SK-N-MC (cell line): ENCODE data around the gene HNRNPH3.

ENCODE experiments used
- EZH2 ChIP-seq: fragments of 200-600 bp; sonication (generic); IDR thresholded peaks from one replicate; pipeline ENCODE4 v1.6.1; 2017; ENCODE audit warnings: antibody characterized with exemption
- POLR2AphosphoS5 ChIP-seq: IDR thresholded peaks from 2 replicates; pipeline ENCODE4 v1.6.1; 2012; ENCODE audit warnings: mild to moderate bottlenecking, low read depth, low read length, borderline replicate concordance

GRCh38 chr10:68367121-68367520 lies 35.3 kb downstream of the HNRNPH3 start:
- TF ChIP-seq EZH2 (no peak), POLR2AphosphoS5 (no peak)
